Measurements from ENCODE around the gene FEM1B.

DNA sequence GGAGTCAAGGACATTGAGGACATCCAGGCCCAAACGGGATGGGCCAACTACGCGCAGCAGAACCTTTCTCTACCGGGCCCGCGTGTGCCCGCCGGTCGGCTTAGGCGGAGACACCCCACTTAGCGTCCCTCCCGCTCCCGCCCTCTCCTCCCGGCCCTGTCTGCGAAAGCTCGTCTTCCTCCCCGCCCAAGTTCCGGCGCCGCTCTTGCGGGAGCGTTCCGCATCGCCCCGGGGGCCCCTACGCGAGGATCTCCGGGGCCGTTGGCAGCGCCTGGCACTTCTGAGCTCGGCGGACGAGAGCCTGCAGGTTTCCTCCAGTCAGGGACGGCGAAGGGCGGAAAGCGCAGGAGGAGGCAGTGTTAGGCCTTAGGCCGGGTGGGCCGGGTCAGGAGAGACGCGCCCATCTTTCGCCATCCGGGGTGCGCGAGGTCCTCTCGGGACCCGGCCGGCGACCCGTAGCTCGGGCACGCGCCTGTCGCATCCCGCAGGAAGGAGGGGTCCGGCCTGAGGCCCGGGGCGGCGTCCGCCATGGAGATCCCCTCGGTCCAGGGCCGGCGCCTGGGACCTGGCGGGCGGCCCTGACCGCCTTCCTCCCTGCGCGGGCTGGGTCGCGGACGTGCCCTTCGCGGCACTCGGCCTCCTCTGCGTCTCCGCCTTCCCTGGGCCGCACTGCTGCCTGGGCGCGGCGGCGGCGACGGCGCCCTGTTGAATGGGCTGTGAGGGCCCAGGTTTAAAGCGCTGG, at the start of gene FEM1B:
- peak in 1 of 4 experiments; percentile 19 for TF ChIP-seq CTCF (IDR thresholded peaks at IDR 0.05)
- TF ChIP-seq POLR2AphosphoS5 (IDR thresholded peaks at IDR 0.05): peak; percentile 87

Measured in prostate gland (tissue), 2 donors.